Neuronal stem cell (in vitro differentiated cells): ENCODE results near the gene SERTAD3.
"Not testable (repeated sequence)": the region's sequence is repeated elsewhere in the genome, so short reads cannot be mapped to it uniquely, and the experiment has no call there.

Experiments
- DNase-seq: peaks from one replicate; pipeline ENCODE4 v3.0.0-alpha.2; 2013; ENCODE audit warnings: low spot score
- H2AFZ ChIP-seq: one replicate; pipeline ENCODE4 v1.6.1; 2013; ENCODE audit warnings: mild to moderate bottlenecking, low read length, inconsistent platforms
- H2AK5ac ChIP-seq: 2 replicates; pipeline ENCODE4 v1.6.1; 2013; ENCODE audit warnings: low read depth, mild to moderate bottlenecking, inconsistent platforms, low read length, moderate library complexity, mixed read lengths
- H2BK120ac ChIP-seq: 2 replicates; pipeline ENCODE4 v1.6.1; 2013; ENCODE audit warnings: low read depth, mild to moderate bottlenecking, inconsistent platforms, low read length, moderate library complexity, mixed read lengths
- H2BK12ac ChIP-seq: one replicate; pipeline ENCODE4 v1.6.1; 2013; ENCODE audit warnings: low read length, inconsistent platforms
- H2BK15ac ChIP-seq: 2 replicates; pipeline ENCODE4 v1.6.1; 2013; ENCODE audit warnings: mild to moderate bottlenecking, low read length, inconsistent platforms, mixed read lengths
- H2BK5ac ChIP-seq: one replicate; pipeline ENCODE4 v1.6.1; 2013; ENCODE audit warnings: inconsistent platforms, mild to moderate bottlenecking, low read length, moderate library complexity
- H3K14ac ChIP-seq: one replicate; pipeline ENCODE4 v1.6.1; 2013; ENCODE audit warnings: low read length, inconsistent platforms
- H3K18ac ChIP-seq: 2 replicates; pipeline ENCODE4 v1.6.1; 2013; ENCODE audit warnings: low read length, inconsistent platforms
- H3K23ac ChIP-seq: 2 replicates; pipeline ENCODE4 v1.6.1; 2013; ENCODE audit warnings: low read depth, mild to moderate bottlenecking, mixed read lengths, low read length, inconsistent platforms; ENCODE audit not compliant: poor library complexity
- H3K27ac ChIP-seq: replicated peaks from 3 replicates; pipeline ENCODE4 v1.5.1; 2013; ENCODE audit warnings: low read length, inconsistent platforms
- H3K27me3 ChIP-seq, 3 experiments: 2 replicates each; pipeline ENCODE4 v1.6.1; 2013; ENCODE audit warnings: low read length in 3 of 3, mild to moderate bottlenecking in 2 of 3, inconsistent platforms in 1 of 3, low read depth in 1 of 3, mixed read lengths in 1 of 3, moderate library complexity in 1 of 3; ENCODE audit not compliant: control insufficient read depth in 3 of 3, insufficient read depth in 3 of 3
- H3K36me3 ChIP-seq, 2 donors: replicated peaks in 1 of 2; 2 replicates each; pipeline ENCODE4 v1.6.1; 2013; ENCODE audit warnings: low read length in 2 of 2; ENCODE audit not compliant: control insufficient read depth in 2 of 2, insufficient read depth in 2 of 2
- H3K4ac ChIP-seq: 2 replicates; pipeline ENCODE4 v1.6.1; 2013; ENCODE audit warnings: inconsistent platforms, mild to moderate bottlenecking, low read length, moderate library complexity
- H3K4me1 ChIP-seq, 2 donors: 1 replicate in 1 of 2; 2 replicates in 1 of 2; pipeline ENCODE4 v1.6.1; 2013; ENCODE audit warnings: low read length in 2 of 2, low read depth in 1 of 2; ENCODE audit not compliant: control insufficient read depth in 2 of 2, insufficient read depth in 1 of 2
- H3K4me2 ChIP-seq: one replicate; pipeline ENCODE4 v1.6.1; 2013; ENCODE audit warnings: mild to moderate bottlenecking, low read length, inconsistent platforms; ENCODE audit not compliant: insufficient read depth, poor library complexity, severe bottlenecking
- H3K4me3 ChIP-seq, 2 donors: 2 replicates each; pipeline ENCODE4 v1.5.1; 2013; ENCODE audit warnings: low read length in 2 of 2, mild to moderate bottlenecking in 2 of 2, inconsistent platforms in 1 of 2, moderate library complexity in 1 of 2
- H3K79me1 ChIP-seq: one replicate; pipeline ENCODE4 v1.6.1; 2013; ENCODE audit warnings: low read depth, mild to moderate bottlenecking, inconsistent platforms, low read length, moderate library complexity
- H3K9ac ChIP-seq: one replicate; pipeline ENCODE4 v1.6.1; 2013; ENCODE audit warnings: mild to moderate bottlenecking, low read depth, low read length, inconsistent platforms; ENCODE audit not compliant: poor library complexity
- H3K9me3 ChIP-seq, 2 donors: replicated peaks in 1 of 2; 2 replicates each; pipeline versions ENCODE3 to v1.6.1; 2013; ENCODE audit warnings: low read length in 2 of 2, mild to moderate bottlenecking in 2 of 2, inconsistent platforms in 1 of 2, low read depth in 1 of 2, mixed read lengths in 1 of 2, moderate library complexity in 1 of 2; ENCODE audit not compliant: control insufficient read depth in 2 of 2, insufficient read depth in 1 of 2
- H4K8ac ChIP-seq: one replicate; pipeline ENCODE4 v1.6.1; 2013; ENCODE audit warnings: low read depth, mild to moderate bottlenecking, inconsistent platforms, low read length, moderate library complexity
- H4K91ac ChIP-seq: one replicate; pipeline ENCODE4 v1.6.1; 2013; ENCODE audit warnings: low read length, low read depth, mild to moderate bottlenecking, inconsistent platforms; ENCODE audit not compliant: poor library complexity
- WGBS, 2 donors: extraction: QIAGEN DNeasy Blood & Tissue Kit; methylation state at CpG; one replicate each; pipeline ENCODE4 v1.1.7; 2013; ENCODE audit warnings: missing lambda C conversion rate in 2 of 2, mixed read lengths in 1 of 2; ENCODE audit not compliant: insufficient read length in 2 of 2, insufficient replicate concordance in 1 of 2; ENCODE audit errors: extremely low coverage in 2 of 2; 5-methylcytosine and 5-hydroxymethylcytosine counted together

Gene SERTAD3

DNA sequence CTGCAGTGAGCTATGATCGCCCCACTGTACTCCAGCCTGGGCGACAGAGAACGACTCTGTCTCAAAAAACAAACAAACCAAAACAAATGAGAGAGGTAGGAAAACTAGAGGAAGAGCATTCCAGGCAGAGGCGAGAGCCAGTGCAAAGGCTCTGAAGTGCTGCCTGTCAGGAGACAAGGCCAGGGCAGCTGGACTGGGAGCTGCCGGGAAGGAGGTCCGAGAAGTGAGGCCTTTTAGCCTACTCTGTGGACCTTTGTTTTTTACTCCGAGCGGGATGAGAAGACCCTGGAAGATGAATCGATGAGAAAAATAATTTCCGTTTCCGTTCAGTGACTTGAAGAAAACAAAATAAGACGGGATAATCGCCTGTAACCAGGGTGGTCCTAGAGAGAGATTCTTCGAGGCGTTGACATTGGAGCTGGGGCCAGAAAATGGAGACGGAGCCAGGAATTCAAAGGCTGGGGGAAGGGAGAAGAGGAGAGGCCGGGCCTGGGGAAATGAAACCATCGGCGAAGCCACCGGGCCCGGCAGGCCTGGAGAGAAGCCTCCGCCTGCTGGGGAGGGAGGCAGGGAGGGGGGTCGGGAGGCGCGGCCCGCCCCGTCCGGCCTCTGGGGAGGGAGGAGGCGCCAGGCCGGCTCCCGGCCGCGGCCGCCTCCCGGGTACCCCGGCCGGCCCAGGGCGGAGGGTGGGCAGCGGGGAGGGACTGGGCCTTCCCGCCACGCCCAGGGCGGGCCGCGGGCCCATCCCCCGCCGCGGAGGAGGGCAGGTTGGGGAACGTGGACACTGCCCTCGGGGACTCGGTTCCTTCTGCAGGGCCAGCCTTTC lies 10.5 kb downstream of the SERTAD3 start:
- DNase-seq, result peak; percentile 76
- Histone ChIP-seq H3K27ac (peak overlapping the region; percentile 73), H3K23ac (peak overlapping the region; percentile 73), H3K4me1 (peaks cover 4 to 7% of the 10 kb centered on the region in 2 donors), H2BK120ac (no peak overlapping the region), H2BK5ac (peak overlapping the region; percentile 53), H3K4me2 (peak overlapping the region; percentile 56), H4K8ac (no peak overlapping the region), H3K18ac (peak overlapping the region; percentile 93), H3K36me3 (no peaks in the 10 kb centered on the region), H3K9ac (no peak overlapping the region), H2AK5ac (peak overlapping the region; percentile 58), H2AFZ (peak overlapping the region; percentile 75), H3K79me1 (peaks cover 3% of the 10 kb centered on the region), H2BK15ac (no peak overlapping the region), H3K14ac (no peak overlapping the region), H3K4me3 (peak overlapping the region; percentile 5 to 52), H4K91ac (no peak overlapping the region), H2BK12ac (no peak overlapping the region), H3K27me3 (no peaks in the 10 kb centered on the region), H3K4ac (no peak overlapping the region), H3K9me3 (no peaks in the 10 kb centered on the region)
- no CpG with 5 or more reads among the region's 50 CpGs for WGBS, 2 donors

GRCh38 chr19:40432760-40433159 lies 11.4 kb downstream of the SERTAD3 start:
- no CpG with 5 or more reads among the region's 7 CpGs for WGBS, 2 donors
- H4K8ac ChIP-seq, H2BK5ac ChIP-seq, H3K4me2 ChIP-seq, H2AFZ ChIP-seq, DNase-seq, H2BK12ac ChIP-seq, H3K36me3 ChIP-seq, H2AK5ac ChIP-seq, H3K4me1 ChIP-seq, H2BK15ac ChIP-seq, H2BK120ac ChIP-seq, H3K14ac ChIP-seq, H3K79me1 ChIP-seq, H3K9me3 ChIP-seq, H3K18ac ChIP-seq, H4K91ac ChIP-seq, H3K23ac ChIP-seq, H3K4ac ChIP-seq, H3K9ac ChIP-seq, H3K27me3 ChIP-seq: not testable (repeated sequence)
- Histone ChIP-seq H3K4me3 (peak overlapping the region in 1 of 2 donors; percentile 52), H3K27ac (peak overlapping the region; percentile 73)

GRCh38 chr19:40431698-40432097 lies 12.4 kb downstream of the SERTAD3 start:
- H3K4me3 ChIP-seq, result no peak overlapping the region
- H3K27me3 ChIP-seq, result no peaks in the 10 kb centered on the region
- H4K8ac ChIP-seq, result no peak overlapping the region
- H3K18ac ChIP-seq, result no peak overlapping the region
- H3K4me2 ChIP-seq, result no peak overlapping the region
- H2BK12ac ChIP-seq, result no peak overlapping the region
- no peak overlapping the region for H4K91ac ChIP-seq
- no peak overlapping the region for H3K4ac ChIP-seq
- H3K9me3 ChIP-seq, result no peaks in the 10 kb centered on the region
- no peaks in the 10 kb centered on the region for H3K36me3 ChIP-seq
- DNase-seq, result no peak
- H3K4me1 ChIP-seq, result peaks cover 4 to 7% of the 10 kb centered on the region in 2 donors
- no peak overlapping the region for H2AK5ac ChIP-seq
- no peak overlapping the region for H2BK120ac ChIP-seq
- no peak overlapping the region for H3K9ac ChIP-seq
- no peak overlapping the region for H2AFZ ChIP-seq
- H3K27ac ChIP-seq, result no peak overlapping the region
- H3K79me1 ChIP-seq, result peaks cover 3% of the 10 kb centered on the region
- H2BK15ac ChIP-seq, result no peak overlapping the region
- H3K23ac ChIP-seq, result no peak overlapping the region
- no peak overlapping the region for H3K14ac ChIP-seq
- no CpG with 5 or more reads among the region's 3 CpGs for WGBS, 2 donors
- no peak overlapping the region for H2BK5ac ChIP-seq

DNA sequence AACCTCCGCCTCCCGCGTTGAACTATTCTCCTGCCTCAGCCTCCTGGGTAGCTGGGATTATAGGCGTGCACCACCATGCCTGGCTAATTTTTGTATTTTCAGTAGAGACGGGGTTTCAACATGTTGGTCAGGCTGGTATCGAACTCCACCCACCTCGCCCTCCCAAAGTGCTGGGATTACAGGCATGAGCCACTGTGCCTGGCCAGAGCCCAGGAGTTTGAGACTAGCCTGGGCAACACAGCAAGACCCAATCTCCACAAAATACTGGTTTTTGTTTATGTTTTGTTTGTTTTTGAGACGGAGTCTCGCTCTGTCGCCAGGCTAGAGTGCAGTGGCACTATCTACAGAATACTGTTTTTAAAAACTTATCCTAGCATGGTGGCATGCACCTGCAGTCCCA lies 13.9 kb downstream of the SERTAD3 start:
- H3K4me2 ChIP-seq, H2BK15ac ChIP-seq, H3K4me3 ChIP-seq, H2AFZ ChIP-seq, H3K14ac ChIP-seq, DNase-seq, H2BK120ac ChIP-seq, H3K23ac ChIP-seq, H3K9ac ChIP-seq, H3K4me1 ChIP-seq, H2BK5ac ChIP-seq, H3K27ac ChIP-seq, H2BK12ac ChIP-seq, H3K27me3 ChIP-seq, H3K79me1 ChIP-seq, H4K91ac ChIP-seq, H3K4ac ChIP-seq, H2AK5ac ChIP-seq, H3K36me3 ChIP-seq, H4K8ac ChIP-seq, H3K18ac ChIP-seq, H3K9me3 ChIP-seq: not testable (repeated sequence)
- no CpG with 5 or more reads among the region's 10 CpGs for WGBS, 2 donors
